Neutrophil (primary cell): ENCODE measurements around the gene TBC1D10A.

Experiments used
- H3K27ac ChIP-seq: fragments of 200-600 bp; sonication (generic); 2 replicates; pipeline ENCODE4 v1.5.1; 2016; ENCODE audit warnings: mild to moderate bottlenecking, moderate library complexity
- H3K27me3 ChIP-seq: fragments of 200-600 bp; sonication (generic); 2 replicates; pipeline ENCODE4 v1.6.0; 2016; ENCODE audit warnings: mild to moderate bottlenecking
- H3K36me3 ChIP-seq: fragments of 200-600 bp; sonication (generic); 2 replicates; pipeline ENCODE4 v1.5.1; 2017
- H3K4me1 ChIP-seq, 2 experiments: fragments of 200-600 bp in 1 of 2; sonication (generic) in 1 of 2; 1 replicate in 1 of 2; 2 replicates in 1 of 2; pipeline versions ENCODE4 v1.5.1 to v1.6.1; 2013 to 2016; ENCODE audit warnings: low read depth in 1 of 2, low read length in 1 of 2, mild to moderate bottlenecking in 1 of 2, moderate library complexity in 1 of 2; ENCODE audit not compliant: control insufficient read depth in 1 of 2, insufficient read depth in 1 of 2
- H3K4me3 ChIP-seq, 2 experiments: fragments of 200-600 bp in 1 of 2; sonication (generic) in 1 of 2; 1 replicate in 1 of 2; 2 replicates in 1 of 2; pipeline ENCODE4 v1.5.1; 2013 to 2016; ENCODE audit warnings: low read depth in 1 of 2, low read length in 1 of 2, mild to moderate bottlenecking in 1 of 2, moderate library complexity in 1 of 2
- H3K9me3 ChIP-seq: fragments of 200-600 bp; sonication (generic); 2 replicates; pipeline ENCODE4 v1.5.1; 2016
- CTCF ChIP-seq: fragments of 200-600 bp; sonication (generic); IDR thresholded peaks from 2 replicates; pipeline ENCODE4 v1.5.1; 2016; ENCODE audit warnings: antibody characterized with exemption

TBC1D10A gene

GRCh38 chr22:30283342-30283741 lies 43.4 kb downstream of the TBC1D10A start:
- no peak for TF ChIP-seq CTCF
- H3K4me1 ChIP-seq: peaks cover 52 to 54% of the 10 kb centered on the region in 2 experiments
- H3K4me3 ChIP-seq: peak overlapping the region in 1 of 2 experiments; percentile 22
- H3K27ac ChIP-seq: peak overlapping the region; percentile 55
- no peaks in the 10 kb centered on the region for H3K9me3 ChIP-seq
- H3K27me3 ChIP-seq: no peaks in the 10 kb centered on the region
- peaks cover 6% of the 10 kb centered on the region for H3K36me3 ChIP-seq

GRCh38 chr22:30282616-30283046 lies 44.1 kb downstream of the TBC1D10A start:
- peak overlapping the region in 1 of 2 experiments; percentile 22 for H3K4me3 ChIP-seq
- H3K36me3 ChIP-seq: peaks cover 6% of the 10 kb centered on the region
- peaks cover 52% of the 10 kb centered on the region in 2 experiments for H3K4me1 ChIP-seq
- TF ChIP-seq CTCF: no peak
- H3K9me3 ChIP-seq: no peaks in the 10 kb centered on the region
- no peaks in the 10 kb centered on the region for H3K27me3 ChIP-seq
- peak overlapping the region; percentile 55 for H3K27ac ChIP-seq

GRCh38 chr22:30280505-30280904 lies 46.2 kb downstream of the TBC1D10A start:
- TF ChIP-seq CTCF: no peak
- Histone ChIP-seq H3K4me1 (peaks cover 59 to 62% of the 10 kb centered on the region in 2 experiments), H3K9me3 (no peaks in the 10 kb centered on the region), H3K27ac (no peak overlapping the region), H3K27me3 (no peaks in the 10 kb centered on the region), H3K36me3 (peaks cover 5% of the 10 kb centered on the region), H3K4me3 (no peak overlapping the region)

GRCh38 chr22:30279932-30280331 lies 46.8 kb downstream of the TBC1D10A start:
- Histone ChIP-seq H3K36me3 (no peaks in the 10 kb centered on the region), H3K27me3 (no peaks in the 10 kb centered on the region), H3K27ac (no peak overlapping the region), H3K4me1 (peaks cover 64 to 68% of the 10 kb centered on the region in 2 experiments), H3K4me3 (no peak overlapping the region), H3K9me3 (no peaks in the 10 kb centered on the region)
- no peak for TF ChIP-seq CTCF

- Histone ChIP-seq H3K4me1 (peaks cover 70 to 75% of the 10 kb centered on the region in 2 experiments), H3K9me3 (no peaks in the 10 kb centered on the region), H3K36me3 (no peaks in the 10 kb centered on the region), H3K4me3 (no peak overlapping the region), H3K27ac (no peak overlapping the region), H3K27me3 (no peaks in the 10 kb centered on the region)
- TF ChIP-seq CTCF: no peak
Observed at GRCh38 chr22:30279046-30279788, 47.5 kb downstream of the TBC1D10A start.
